Measurements from ENCODE around the gene CD3D.

The CD3D gene

GRCh38 chr11:118289401-118289800 is 53.1 kb downstream of the CD3D start:
- DNase-seq (ENCODE audit: low read depth, low spot score), result no peak
- no peaks in the 10 kb centered on the region for H3K27me3 ChIP-seq (ENCODE audit: insufficient read depth, insufficient read length)
- H3K9ac ChIP-seq (ENCODE audit: insufficient read length, low read depth), result no peak overlapping the region
- H3K9me3 ChIP-seq (ENCODE audit: insufficient read depth, low read length), result no peaks in the 10 kb centered on the region
- no peaks in the 10 kb centered on the region for H3K36me3 ChIP-seq (ENCODE audit: insufficient read depth, insufficient read length, low read length)
- no peaks in the 10 kb centered on the region for H3K4me1 ChIP-seq (ENCODE audit: insufficient read depth, insufficient read length)
- TF ChIP-seq YY1 (IDR thresholded peaks at IDR 0.05; ENCODE audit: insufficient read depth, insufficient read length), result no peak
- no peak for TF ChIP-seq SUZ12 (IDR thresholded peaks at IDR 0.05; ENCODE audit: extremely low read depth, insufficient read depth, insufficient read length)
- TF ChIP-seq ZNF274 (IDR thresholded peaks at IDR 0.05; ENCODE audit: low read depth, low read length), result no peak
- H3K4me3 ChIP-seq (ENCODE audit: insufficient read length, low read depth), result no peak overlapping the region

All from NT2/D1 (cell line).